CD4-positive, alpha-beta T cell treated with Interleukin-17A for 4 hours (primary cell): ENCODE measurements around the gene SPON2.

Experiments used
- DNase-seq: peaks from one replicate; pipeline ENCODE4 v3.0.0-alpha.2; 2020; ENCODE audit warnings: mixed read lengths

SPON2 gene

GRCh38 chr4:1172228-1172851 lies at the start of gene SPON2:
TSS of gene SPON2 (minus strand) at chr4:1172583.
- DNase-seq, result no peak

- no peak for DNase-seq
These were observed 48.9 kb upstream of the SPON2 start for GRCh38 chr4:1221155-1221870.

GRCh38 chr4:1220566-1220965 lies 48.2 kb upstream of the SPON2 start:
- no peak for DNase-seq

GRCh38 chr4:1219566-1219950 lies 47.2 kb upstream of the SPON2 start:
- no peak for DNase-seq

- DNase-seq, result no peak
These were observed 46.5 kb upstream of the SPON2 start for GRCh38 chr4:1218634-1219565.

GRCh38 chr4:1217366-1217765 lies 45.0 kb upstream of the SPON2 start:
- no peak for DNase-seq

- DNase-seq, result peak; percentile 82
These were observed 44.5 kb upstream of the SPON2 start for GRCh38 chr4:1216869-1217294.

- DNase-seq, result no peak
These were observed 43.8 kb upstream of the SPON2 start for GRCh38 chr4:1216076-1216614.

- DNase-seq, result no peak
These were observed 43.0 kb upstream of the SPON2 start for GRCh38 chr4:1215141-1216075.

GRCh38 chr4:1214101-1215095 lies 42.0 kb upstream of the SPON2 start:
- no peak for DNase-seq

GRCh38 chr4:1213336-1213995 lies 41.1 kb upstream of the SPON2 start:
- DNase-seq, result no peak

GRCh38 chr4:1212546-1213335 lies 40.4 kb upstream of the SPON2 start:
- DNase-seq, result no peak

GRCh38 chr4:1211891-1212545 lies 39.6 kb upstream of the SPON2 start:
- DNase-seq, result no peak

GRCh38 chr4:1211371-1211770 lies 39.0 kb upstream of the SPON2 start:
- no peak for DNase-seq

GRCh38 chr4:1210971-1211370 lies 38.6 kb upstream of the SPON2 start:
- DNase-seq, result no peak

- DNase-seq, result no peak
These were observed 38.0 kb upstream of the SPON2 start for GRCh38 chr4:1210241-1210841.

GRCh38 chr4:1209821-1210220 lies 37.4 kb upstream of the SPON2 start:
- DNase-seq, result no peak

- no peak for DNase-seq
These were observed 36.8 kb upstream of the SPON2 start for GRCh38 chr4:1208970-1209704.
